Measurements from ENCODE around the gene CHST3.

The CHST3 gene

DNA sequence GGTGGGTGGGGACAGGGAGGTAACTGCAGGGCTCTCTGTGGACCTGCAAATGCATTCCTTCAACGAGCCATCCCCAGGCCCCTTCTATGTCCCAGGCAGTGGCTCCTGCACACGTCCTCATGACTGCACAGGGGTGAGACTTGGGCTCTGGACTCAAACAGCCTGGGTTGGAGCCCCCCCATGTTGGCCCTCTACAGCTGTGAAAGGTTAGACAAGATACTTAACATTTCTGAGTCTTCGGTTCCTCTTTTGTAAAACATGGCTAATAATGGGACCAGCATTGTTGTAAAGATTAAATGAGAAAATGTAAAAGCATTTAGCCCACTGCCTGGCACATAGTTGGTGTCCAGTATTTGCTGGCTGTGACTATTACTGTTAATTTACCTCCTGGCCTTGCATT lies 41.8 kb downstream of the CHST3 start:
- Histone ChIP-seq H2AFZ (ENCODE audit: low read length, unreplicated experiment) (no peak overlapping the region), H3K4me1 (ENCODE audit: control insufficient read depth, insufficient read depth, low read length, unreplicated experiment) (peaks cover 29% of the 10 kb centered on the region), H3K36me3 (ENCODE audit: insufficient read depth, low read length) (peaks cover 10% of the 10 kb centered on the region; the same call in 1 of the 2 replicates), H3K4me3 (ENCODE audit: low read depth, low read length) (no peak overlapping the region), H3K27ac (ENCODE audit: low read depth, low read length) (no peak overlapping the region), H3K27me3 (ENCODE audit: insufficient read depth, low read length) (no peaks in the 10 kb centered on the region), H3K79me2 (ENCODE audit: control insufficient read depth, insufficient read depth, low read length, unreplicated experiment) (peaks cover 23% of the 10 kb centered on the region)

GRCh38 chr10:72007246-72007892 lies 43.2 kb downstream of the CHST3 start:
- Histone ChIP-seq H3K4me3 (ENCODE audit: low read depth, low read length) (no peak overlapping the region), H3K79me2 (ENCODE audit: control insufficient read depth, insufficient read depth, low read length, unreplicated experiment) (peaks cover 17% of the 10 kb centered on the region), H3K36me3 (ENCODE audit: insufficient read depth, low read length) (peaks cover 10% of the 10 kb centered on the region; the same call in 1 of the 2 replicates), H3K27ac (ENCODE audit: low read depth, low read length) (no peak overlapping the region), H3K27me3 (ENCODE audit: insufficient read depth, low read length) (no peaks in the 10 kb centered on the region), H2AFZ (ENCODE audit: low read length, unreplicated experiment) (no peak overlapping the region), H3K4me1 (ENCODE audit: control insufficient read depth, insufficient read depth, low read length, unreplicated experiment) (peaks cover 26% of the 10 kb centered on the region)

- Histone ChIP-seq H2AFZ (ENCODE audit: low read length, unreplicated experiment) (no peak overlapping the region), H3K4me1 (ENCODE audit: control insufficient read depth, insufficient read depth, low read length, unreplicated experiment) (peaks cover 26% of the 10 kb centered on the region), H3K27me3 (ENCODE audit: insufficient read depth, low read length) (no peaks in the 10 kb centered on the region), H3K36me3 (ENCODE audit: insufficient read depth, low read length) (peaks cover 10% of the 10 kb centered on the region; the same call in 1 of the 2 replicates), H3K4me3 (ENCODE audit: low read depth, low read length) (peak overlapping the region; percentile 30; the same call in 1 of the 2 replicates), H3K79me2 (ENCODE audit: control insufficient read depth, insufficient read depth, low read length, unreplicated experiment) (peaks cover 10% of the 10 kb centered on the region), H3K27ac (ENCODE audit: low read depth, low read length) (peak overlapping the region; percentile 91)
Measured at GRCh38 chr10:72008096-72008981, 44.1 kb downstream of the CHST3 start.

GRCh38 chr10:72009051-72009424 lies 44.8 kb downstream of the CHST3 start:
- Histone ChIP-seq H3K36me3 (ENCODE audit: insufficient read depth, low read length) (peaks cover 10% of the 10 kb centered on the region; the same call in 1 of the 2 replicates), H3K4me1 (ENCODE audit: control insufficient read depth, insufficient read depth, low read length, unreplicated experiment) (peaks cover 26% of the 10 kb centered on the region), H3K27me3 (ENCODE audit: insufficient read depth, low read length) (no peaks in the 10 kb centered on the region), H3K79me2 (ENCODE audit: control insufficient read depth, insufficient read depth, low read length, unreplicated experiment) (peaks cover 10% of the 10 kb centered on the region), H3K4me3 (ENCODE audit: low read depth, low read length) (peak overlapping the region; percentile 30), H3K27ac (ENCODE audit: low read depth, low read length) (peak overlapping the region; percentile 91), H2AFZ (ENCODE audit: low read length, unreplicated experiment) (peak overlapping the region; percentile 61)

- Histone ChIP-seq H3K27me3 (ENCODE audit: insufficient read depth, low read length) (no peaks in the 10 kb centered on the region), H3K4me1 (ENCODE audit: control insufficient read depth, insufficient read depth, low read length, unreplicated experiment) (peaks cover 26% of the 10 kb centered on the region), H3K36me3 (ENCODE audit: insufficient read depth, low read length) (peaks cover 10% of the 10 kb centered on the region; the same call in 1 of the 2 replicates), H2AFZ (ENCODE audit: low read length, unreplicated experiment) (peak overlapping the region; percentile 61), H3K27ac (ENCODE audit: low read depth, low read length) (peak overlapping the region; percentile 91), H3K4me3 (ENCODE audit: low read depth, low read length) (peak overlapping the region; percentile 30), H3K79me2 (ENCODE audit: control insufficient read depth, insufficient read depth, low read length, unreplicated experiment) (peaks cover 5% of the 10 kb centered on the region)
Measured at GRCh38 chr10:72009425-72010081, 45.4 kb downstream of the CHST3 start.

DNA sequence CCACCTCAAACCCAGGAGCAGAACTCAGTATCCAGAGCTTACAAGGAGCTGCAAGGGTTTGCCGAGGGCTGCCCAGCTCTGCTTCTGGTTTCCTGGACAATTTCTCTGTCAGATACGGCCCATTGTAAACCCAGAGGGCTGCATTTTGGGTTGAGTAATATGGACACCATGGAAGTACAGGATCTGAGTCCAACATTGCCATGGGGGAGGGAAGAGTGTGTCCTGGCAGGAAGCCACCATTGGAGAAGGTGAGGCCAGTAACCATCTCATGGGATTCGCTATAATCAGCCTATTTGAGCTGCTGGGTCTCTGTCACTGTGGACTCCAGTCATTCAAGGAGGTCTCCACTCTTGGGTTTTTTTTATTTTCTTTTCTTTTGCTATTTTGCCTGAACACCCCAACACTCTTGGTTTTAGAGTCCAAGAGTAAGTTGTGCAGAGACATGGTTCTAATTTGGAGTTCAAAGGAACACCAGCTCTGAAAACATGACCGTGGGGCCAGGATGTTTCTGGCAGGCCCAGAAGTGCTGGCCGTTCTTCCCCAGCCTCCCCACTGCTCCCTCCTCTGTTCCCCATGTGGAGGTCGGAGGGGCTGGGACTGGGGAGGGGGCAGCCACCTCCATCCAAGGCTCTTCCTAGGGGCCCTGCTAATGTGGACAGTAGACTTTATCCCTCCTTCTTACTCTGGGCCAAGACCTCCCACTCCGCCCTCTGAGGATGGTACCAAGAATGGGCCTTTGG lies 46.2 kb downstream of the CHST3 start:
- Histone ChIP-seq H3K4me1 (ENCODE audit: control insufficient read depth, insufficient read depth, low read length, unreplicated experiment) (peaks cover 26% of the 10 kb centered on the region), H3K36me3 (ENCODE audit: insufficient read depth, low read length) (peaks cover 10% of the 10 kb centered on the region; the same call in 1 of the 2 replicates), H3K27ac (ENCODE audit: low read depth, low read length) (peak overlapping the region; percentile 91), H3K79me2 (ENCODE audit: control insufficient read depth, insufficient read depth, low read length, unreplicated experiment) (peaks cover 4% of the 10 kb centered on the region), H3K27me3 (ENCODE audit: insufficient read depth, low read length) (no peaks in the 10 kb centered on the region), H3K4me3 (ENCODE audit: low read depth, low read length) (no peak overlapping the region), H2AFZ (ENCODE audit: low read length, unreplicated experiment) (peak overlapping the region; percentile 44)

- no peak overlapping the region for H2AFZ ChIP-seq (ENCODE audit: low read length, unreplicated experiment)
- H3K79me2 ChIP-seq (ENCODE audit: control insufficient read depth, insufficient read depth, low read length, unreplicated experiment) = peaks cover 3% of the 10 kb centered on the region
- peaks cover 10% of the 10 kb centered on the region; the same call in 1 of the 2 replicates for H3K36me3 ChIP-seq (ENCODE audit: insufficient read depth, low read length)
- H3K27ac ChIP-seq (ENCODE audit: low read depth, low read length) = no peak overlapping the region
- H3K4me3 ChIP-seq (ENCODE audit: low read depth, low read length) = no peak overlapping the region
- peaks cover 26% of the 10 kb centered on the region for H3K4me1 ChIP-seq (ENCODE audit: control insufficient read depth, insufficient read depth, low read length, unreplicated experiment)
- no peaks in the 10 kb centered on the region for H3K27me3 ChIP-seq (ENCODE audit: insufficient read depth, low read length)
Measured at GRCh38 chr10:72011016-72011415, 46.8 kb downstream of the CHST3 start.

- peaks cover 3% of the 10 kb centered on the region for H3K79me2 ChIP-seq (ENCODE audit: control insufficient read depth, insufficient read depth, low read length, unreplicated experiment)
- no peak overlapping the region for H3K4me3 ChIP-seq (ENCODE audit: low read depth, low read length)
- peaks cover 10% of the 10 kb centered on the region; the same call in 1 of the 2 replicates for H3K36me3 ChIP-seq (ENCODE audit: insufficient read depth, low read length)
- peaks cover 26% of the 10 kb centered on the region for H3K4me1 ChIP-seq (ENCODE audit: control insufficient read depth, insufficient read depth, low read length, unreplicated experiment)
- no peak overlapping the region for H2AFZ ChIP-seq (ENCODE audit: low read length, unreplicated experiment)
- no peaks in the 10 kb centered on the region for H3K27me3 ChIP-seq (ENCODE audit: insufficient read depth, low read length)
- no peak overlapping the region for H3K27ac ChIP-seq (ENCODE audit: low read depth, low read length)
Measured at GRCh38 chr10:72011468-72011867, 47.3 kb downstream of the CHST3 start.

DNA sequence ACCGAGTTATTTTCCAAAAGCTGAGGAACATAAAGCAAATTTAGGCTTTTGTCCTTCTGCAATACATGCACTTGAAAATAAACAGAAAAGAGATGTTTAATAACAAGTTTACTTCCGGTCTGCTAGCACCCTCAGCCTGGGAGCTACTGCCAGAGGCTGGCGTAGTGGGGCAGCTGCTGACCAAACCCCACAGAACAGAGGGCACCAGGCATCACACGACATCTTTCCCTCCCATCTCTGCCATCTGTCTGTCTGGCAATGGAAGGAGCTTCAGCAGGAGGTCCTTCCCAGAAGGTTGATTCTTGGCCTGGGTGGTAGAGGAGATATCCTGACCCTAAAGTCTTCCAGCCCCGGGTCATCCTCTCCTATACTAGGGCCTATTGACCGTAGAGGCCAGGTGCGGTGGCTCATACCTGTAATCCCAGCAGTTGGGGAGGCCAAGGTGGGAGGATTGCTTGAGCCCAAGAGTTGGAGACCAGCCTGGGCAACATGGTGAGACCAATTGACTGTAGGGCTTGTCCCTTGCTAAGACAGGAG lies 47.8 kb downstream of the CHST3 start:
- H3K79me2 ChIP-seq (ENCODE audit: control insufficient read depth, insufficient read depth, low read length, unreplicated experiment) = peaks cover 3% of the 10 kb centered on the region
- H3K4me1 ChIP-seq (ENCODE audit: control insufficient read depth, insufficient read depth, low read length, unreplicated experiment) = peaks cover 26% of the 10 kb centered on the region
- no peak overlapping the region for H2AFZ ChIP-seq (ENCODE audit: low read length, unreplicated experiment)
- H3K27ac ChIP-seq (ENCODE audit: low read depth, low read length) = no peak overlapping the region
- H3K4me3 ChIP-seq (ENCODE audit: low read depth, low read length) = no peak overlapping the region
- H3K36me3 ChIP-seq (ENCODE audit: insufficient read depth, low read length) = peaks cover 8% of the 10 kb centered on the region; the same call in 1 of the 2 replicates
- H3K27me3 ChIP-seq (ENCODE audit: insufficient read depth, low read length) = no peaks in the 10 kb centered on the region

DNA sequence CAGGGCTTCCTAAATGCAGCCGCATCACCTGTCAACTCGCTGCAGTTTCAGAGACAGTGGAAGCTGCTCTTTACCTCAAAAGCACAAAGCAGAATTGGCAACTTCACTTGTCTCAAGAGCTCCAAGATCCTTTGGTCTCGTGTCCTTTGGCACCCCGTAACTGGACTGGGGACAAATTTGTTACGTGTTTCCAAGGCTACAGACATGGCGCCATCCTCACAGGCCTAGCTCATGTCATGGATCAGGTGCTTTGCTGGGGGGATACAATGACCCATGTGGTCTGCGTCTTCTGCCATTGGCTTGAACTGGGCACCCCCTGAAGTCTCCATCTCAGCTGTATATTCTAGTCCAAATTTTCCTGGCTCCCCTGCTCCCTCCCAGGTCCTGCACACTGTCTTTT lies 48.6 kb downstream of the CHST3 start:
- H3K4me1 ChIP-seq (ENCODE audit: control insufficient read depth, insufficient read depth, low read length, unreplicated experiment) = peaks cover 32% of the 10 kb centered on the region
- H3K4me3 ChIP-seq (ENCODE audit: low read depth, low read length) = no peak overlapping the region
- H3K79me2 ChIP-seq (ENCODE audit: control insufficient read depth, insufficient read depth, low read length, unreplicated experiment) = peaks cover 3% of the 10 kb centered on the region
- no peak overlapping the region for H3K27ac ChIP-seq (ENCODE audit: low read depth, low read length)
- H3K27me3 ChIP-seq (ENCODE audit: insufficient read depth, low read length) = no peaks in the 10 kb centered on the region
- H2AFZ ChIP-seq (ENCODE audit: low read length, unreplicated experiment) = no peak overlapping the region
- H3K36me3 ChIP-seq (ENCODE audit: insufficient read depth, low read length) = peaks cover under 1% of the 10 kb centered on the region; the same call in 1 of the 2 replicates

Data from ACC112 (cell line).